Stimulated activated CD8-positive, alpha-beta memory T cell treated with anti-CD3 and anti-CD28 coated beads, Interleukin-4, amount 100 ng/mL, for 1 hour (primary cell): ENCODE results near the gene ARHGEF10L.
"Not testable (repeated sequence)": the region's sequence is repeated elsewhere in the genome, so short reads cannot be mapped to it uniquely, and the experiment has no call there.

Experiments
- DNase-seq, 2 donors: peaks; one replicate each; pipeline ENCODE4 v3.0.0-alpha.2; 2020; ENCODE audit warnings: low read depth in 2 of 2, low spot score in 1 of 2

ARHGEF10L gene

GRCh38 chr1:17539477-17540254, at the start of gene ARHGEF10L:
Gene ARHGEF10L (plus strand): TSS chr1:17539698. CDS start chr1:17580596, 40,898 bp downstream.
- DNase-seq, result no peak

- not testable (repeated sequence) for DNase-seq
These were observed 49.6 kb upstream of the ARHGEF10L start for GRCh38 chr1:17489768-17490417.

GRCh38 chr1:17490667-17491066, 48.8 kb upstream of the ARHGEF10L start:
- not testable (repeated sequence) for DNase-seq

GRCh38 chr1:17494114-17494729, 45.3 kb upstream of the ARHGEF10L start:
- peak; percentile 16 to 24 for DNase-seq

GRCh38 chr1:17496419-17496818, 43.1 kb upstream of the ARHGEF10L start:
- no peak for DNase-seq

- DNase-seq, result no peak
These were observed 41.3 kb upstream of the ARHGEF10L start for GRCh38 chr1:17498214-17498613.

- DNase-seq, result peak in 1 of 2 donors; percentile 5
These were observed 37.1 kb upstream of the ARHGEF10L start for GRCh38 chr1:17502326-17502778.

- DNase-seq, result no peak
These were observed 36.4 kb upstream of the ARHGEF10L start for GRCh38 chr1:17503146-17503545.

- DNase-seq, result not testable (repeated sequence)
These were observed 32.3 kb upstream of the ARHGEF10L start for GRCh38 chr1:17507200-17507599.

- no peak for DNase-seq
These were observed 31.6 kb upstream of the ARHGEF10L start for GRCh38 chr1:17507915-17508314.

- DNase-seq, result no peak
These were observed 30.1 kb upstream of the ARHGEF10L start for GRCh38 chr1:17509363-17509762.

GRCh38 chr1:17510138-17510537, 29.4 kb upstream of the ARHGEF10L start:
- no peak for DNase-seq

- no peak for DNase-seq
These were observed 28.3 kb upstream of the ARHGEF10L start for GRCh38 chr1:17511188-17511587.

GRCh38 chr1:17513131-17513530, 26.4 kb upstream of the ARHGEF10L start:
- DNase-seq, result no peak

GRCh38 chr1:17514776-17515175, 24.7 kb upstream of the ARHGEF10L start:
- no peak for DNase-seq

- no peak for DNase-seq
These were observed 23.6 kb upstream of the ARHGEF10L start for GRCh38 chr1:17515902-17516301.

GRCh38 chr1:17516303-17517214, 22.9 kb upstream of the ARHGEF10L start:
- no peak for DNase-seq

- no peak for DNase-seq
These were observed 19.5 kb upstream of the ARHGEF10L start for GRCh38 chr1:17520041-17520440.

- no peak for DNase-seq
These were observed 18.8 kb upstream of the ARHGEF10L start for GRCh38 chr1:17520473-17521319.
